Natural killer cell (primary cell): ENCODE data around the gene PRPF40A. TPM values are rescaled to one million over a fixed set of nuclear protein-coding genes. Genes with fewer than 3 reads are reported as not detected.
"Not testable (repeated sequence)": the region's sequence is repeated elsewhere in the genome, so short reads cannot be mapped to it uniquely, and the experiment has no call there.

ENCODE experiments used
- ATAC-seq, 3 donors: fragments of 150-1000 bp in 2 of 3; fragments of 200-7000 bp in 1 of 3; cut with Tn5 transposase; 1 replicate in 1 of 3; 2 replicates in 2 of 3; pipeline ENCODE4 v1.10.0; 2021; ENCODE audit warnings: mild to moderate bottlenecking in 2 of 3, moderate library complexity in 2 of 3
- DNase-seq, 2 donors: peaks; one replicate each; pipeline versions ENCODE4 v3.0.0 to v3.0.0-alpha.2; 2013 to 2021; ENCODE audit warnings: mixed read lengths in 1 of 2
- H3K27ac ChIP-seq: one replicate; pipeline ENCODE4 v1.5.1; 2013; ENCODE audit warnings: mild to moderate bottlenecking, low read length
- H3K27me3 ChIP-seq: one replicate; pipeline ENCODE4 v1.6.1; 2013; ENCODE audit warnings: low read length; ENCODE audit not compliant: control insufficient read depth, insufficient read depth
- H3K36me3 ChIP-seq: one replicate; pipeline ENCODE4 v1.6.1; 2013; ENCODE audit warnings: low read length; ENCODE audit not compliant: control insufficient read depth, insufficient read depth
- H3K4me1 ChIP-seq: one replicate; pipeline ENCODE4 v1.6.1; 2013; ENCODE audit warnings: low read length; ENCODE audit not compliant: control insufficient read depth, insufficient read depth
- H3K4me3 ChIP-seq: one replicate; pipeline ENCODE4 v1.5.1; 2013; ENCODE audit warnings: low read length
- H3K9me3 ChIP-seq: one replicate; pipeline ENCODE4 v1.6.1; 2013; ENCODE audit warnings: low read length; ENCODE audit not compliant: control insufficient read depth, insufficient read depth
- H3K27ac Mint-ChIP-seq, 2 donors: one replicate each; pipeline ENCODE4 v1.8.0; 2022; ENCODE audit warnings: mild to moderate bottlenecking in 2 of 2, mixed read lengths in 2 of 2, moderate library complexity in 1 of 2
- H3K27me3 Mint-ChIP-seq, 2 donors: one replicate each; pipeline ENCODE4 v1.8.0; 2022; ENCODE audit warnings: low read depth in 2 of 2, mixed read lengths in 2 of 2
- H3K36me3 Mint-ChIP-seq: one replicate; pipeline ENCODE4 v1.8.0; 2022; ENCODE audit warnings: mixed read lengths
- H3K4me1 Mint-ChIP-seq, 2 donors: one replicate each; pipeline ENCODE4 v1.8.0; 2022; ENCODE audit warnings: mixed read lengths in 2 of 2
- H3K4me3 Mint-ChIP-seq: one replicate; pipeline ENCODE4 v1.8.0; 2022; ENCODE audit warnings: mild to moderate bottlenecking, moderate library complexity, mixed read lengths
- H3K9me3 Mint-ChIP-seq, 2 donors: one replicate each; pipeline ENCODE4 v1.8.0; 2022; ENCODE audit warnings: mixed read lengths in 2 of 2
- WGBS: methylation state at CpG from one replicate; pipeline ENCODE4 v1.1.7; 2013; ENCODE audit warnings: missing lambda C conversion rate; ENCODE audit not compliant: insufficient coverage; 5-methylcytosine and 5-hydroxymethylcytosine counted together
- intact Hi-C: fragments of 100-400 bp; cut with micrococcal nuclease; formaldehyde crosslinking; loops from one replicate; pipeline ENCODE4 v1.14.2; 2022
- total RNA-seq, 4 donors: library from RNA; stranded (reverse); fragments of 120-200 nt in 1 of 4; gene quantifications; one replicate each; pipeline versions ENCODE4 v1.2.3 to v1.2.4, GENCODE V29; 2013 to 2022
- TF ChIP-seq, protein P1 (sequence below): fragments of 200-600 bp; IDR thresholded peaks from one replicate; pipeline ENCODE4 v1.8.0; 2022; ENCODE audit warnings: antibody characterized with exemption

PRPF40A gene
- total RNA-seq, 3 donors from 2014 or later (not counting 1 experiment from before 2014, with no cell fraction given), result 120 to 137 (median 130) TPM

DNA sequence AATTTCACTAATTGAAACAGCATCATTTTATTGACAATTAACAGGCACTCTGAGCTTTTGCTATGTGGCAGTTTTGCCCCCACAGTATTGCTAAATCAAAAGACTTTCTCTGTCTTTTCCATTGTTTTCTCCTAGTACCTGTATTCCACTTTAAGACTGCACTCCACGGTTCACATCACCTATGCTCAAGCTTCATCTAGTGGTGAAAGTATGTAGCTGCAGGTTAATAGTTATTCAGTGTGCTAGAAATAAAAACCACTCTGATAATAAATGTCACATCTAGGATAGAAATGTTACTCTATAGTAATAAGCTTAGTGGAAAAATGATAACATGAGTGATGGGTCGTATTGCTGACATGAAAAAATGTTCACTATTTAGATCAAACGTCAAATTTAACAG is 25.7 kb upstream of the PRPF40A start:
- Mint-ChIP-seq H3K4me3 (no peak overlapping the region), H3K9me3 (no peaks in the 10 kb centered on the region), H3K36me3 (no peaks in the 10 kb centered on the region), H3K27me3 (no peaks in the 10 kb centered on the region), H3K4me1 (peaks cover 0 to 6% of the 10 kb centered on the region in 2 donors), H3K27ac (no peak overlapping the region)
- TF ChIP-seq, protein P1, sequence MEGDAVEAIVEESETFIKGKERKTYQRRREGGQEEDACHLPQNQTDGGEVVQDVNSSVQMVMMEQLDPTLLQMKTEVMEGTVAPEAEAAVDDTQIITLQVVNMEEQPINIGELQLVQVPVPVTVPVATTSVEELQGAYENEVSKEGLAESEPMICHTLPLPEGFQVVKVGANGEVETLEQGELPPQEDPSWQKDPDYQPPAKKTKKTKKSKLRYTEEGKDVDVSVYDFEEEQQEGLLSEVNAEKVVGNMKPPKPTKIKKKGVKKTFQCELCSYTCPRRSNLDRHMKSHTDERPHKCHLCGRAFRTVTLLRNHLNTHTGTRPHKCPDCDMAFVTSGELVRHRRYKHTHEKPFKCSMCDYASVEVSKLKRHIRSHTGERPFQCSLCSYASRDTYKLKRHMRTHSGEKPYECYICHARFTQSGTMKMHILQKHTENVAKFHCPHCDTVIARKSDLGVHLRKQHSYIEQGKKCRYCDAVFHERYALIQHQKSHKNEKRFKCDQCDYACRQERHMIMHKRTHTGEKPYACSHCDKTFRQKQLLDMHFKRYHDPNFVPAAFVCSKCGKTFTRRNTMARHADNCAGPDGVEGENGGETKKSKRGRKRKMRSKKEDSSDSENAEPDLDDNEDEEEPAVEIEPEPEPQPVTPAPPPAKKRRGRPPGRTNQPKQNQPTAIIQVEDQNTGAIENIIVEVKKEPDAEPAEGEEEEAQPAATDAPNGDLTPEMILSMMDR, result no peak
- Histone ChIP-seq H3K27ac (no peak overlapping the region), H3K9me3 (no peaks in the 10 kb centered on the region), H3K4me3 (no peak overlapping the region), H3K36me3 (peaks cover 9% of the 10 kb centered on the region), H3K27me3 (no peaks in the 10 kb centered on the region), H3K4me1 (no peaks in the 10 kb centered on the region)
- DNase-seq (peak in 1 of 2 donors; percentile 18), ATAC-seq (peak in 2 of 3 donors; percentile 29 to 42)
- intact Hi-C loops, result no loop called here
- no CpG with 5 or more reads among the region's 3 CpGs for WGBS

DNA sequence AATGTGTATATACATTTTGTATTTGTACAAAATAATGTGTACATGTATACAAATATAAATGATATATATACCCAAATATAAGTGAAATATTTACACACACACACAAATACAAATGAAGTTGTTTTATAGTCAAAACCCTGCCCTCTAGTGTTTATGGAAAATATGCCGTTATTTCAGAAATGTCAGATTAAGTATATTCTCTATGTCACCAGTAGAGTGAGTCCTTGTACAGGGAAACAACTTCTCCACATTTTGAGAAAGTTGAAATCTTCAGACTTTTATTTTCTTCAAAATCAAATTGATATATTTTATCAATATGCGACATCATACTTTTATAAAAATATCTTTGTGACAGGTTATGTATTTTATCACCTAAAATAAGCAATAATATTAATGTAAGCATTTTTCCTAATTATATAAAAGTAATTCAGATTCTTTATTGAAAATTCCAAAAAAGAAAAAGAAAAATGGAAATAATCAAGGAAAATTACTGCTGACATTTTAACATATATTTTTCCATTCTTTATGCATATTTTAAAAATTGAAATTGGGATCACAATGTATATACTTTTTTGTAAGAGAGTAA is 23.6 kb upstream of the PRPF40A start:
- Mint-ChIP-seq H3K36me3 (no peaks in the 10 kb centered on the region), H3K27ac (no peak overlapping the region), H3K4me3 (no peak overlapping the region), H3K27me3 (no peaks in the 10 kb centered on the region), H3K9me3 (no peaks in the 10 kb centered on the region), H3K4me1 (peaks cover 0 to 6% of the 10 kb centered on the region in 2 donors)
- no peaks in the 10 kb centered on the region for H3K27me3 ChIP-seq
- ATAC-seq (peak; percentile 84 to 96 (median 95)), DNase-seq (peak in 1 of 2 donors; percentile 68)
- TF ChIP-seq, protein P1, result peak; percentile 98
- no peak overlapping the region for H3K27ac ChIP-seq
- no peaks in the 10 kb centered on the region for H3K4me1 ChIP-seq
- H3K9me3 ChIP-seq, result no peaks in the 10 kb centered on the region
- no CpG with 5 or more reads among the region's 2 CpGs for WGBS
- H3K4me3 ChIP-seq, result no peak overlapping the region
- H3K36me3 ChIP-seq, result peaks cover 13% of the 10 kb centered on the region
- intact Hi-C loops, result no loop called here

DNA sequence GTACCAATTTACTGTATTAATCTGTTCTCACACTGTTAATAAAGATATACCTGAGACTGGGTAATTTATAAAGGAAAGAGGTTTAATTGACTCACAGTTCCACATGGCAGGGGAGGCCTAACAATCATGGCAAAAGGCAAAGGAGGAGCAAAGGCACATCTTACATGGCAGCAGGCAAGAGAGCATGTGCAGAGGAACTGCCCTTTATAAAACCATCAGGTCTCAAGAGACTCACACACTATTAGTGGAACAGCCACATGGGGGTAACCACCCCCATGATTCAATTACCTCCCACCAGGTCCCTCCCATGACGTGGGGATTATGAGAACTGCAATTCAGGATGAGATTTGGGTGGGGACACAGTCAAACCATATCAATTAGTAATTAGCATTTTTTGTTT is 22.4 kb upstream of the PRPF40A start:
- H3K27ac ChIP-seq, ATAC-seq, H3K4me1 ChIP-seq, H3K4me3 ChIP-seq, intact Hi-C loops, H3K36me3 Mint-ChIP-seq, H3K9me3 ChIP-seq, H3K27me3 Mint-ChIP-seq, DNase-seq, H3K27ac Mint-ChIP-seq, H3K9me3 Mint-ChIP-seq, H3K4me1 Mint-ChIP-seq, H3K27me3 ChIP-seq, H3K4me3 Mint-ChIP-seq: not testable (repeated sequence)
- peaks cover 20% of the 10 kb centered on the region for H3K36me3 ChIP-seq
- WGBS, result no CpG with 5 or more reads among the region's 1 CpG

DNA sequence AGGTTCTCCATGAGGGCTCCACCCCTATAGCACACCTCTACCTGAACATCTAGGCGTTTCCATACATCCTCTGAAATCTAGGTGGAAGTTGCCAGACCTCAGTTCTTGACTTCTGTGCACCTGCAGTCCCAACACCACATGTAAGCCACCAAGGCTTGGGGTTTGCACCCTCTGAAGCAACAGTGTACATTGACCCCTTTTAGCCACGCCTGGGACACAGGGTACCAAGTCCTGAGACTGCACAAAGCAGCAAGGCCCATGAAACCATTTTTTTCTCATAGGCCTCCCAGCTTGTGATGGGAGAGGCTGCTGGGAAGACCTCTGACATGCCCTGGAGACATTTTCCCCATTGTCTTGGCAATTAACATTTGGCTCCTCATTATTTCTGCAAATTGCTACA is 21.2 kb upstream of the PRPF40A start:
- H3K4me3 Mint-ChIP-seq, result no peak overlapping the region
- TF ChIP-seq, protein P1, result no peak
- H3K9me3 Mint-ChIP-seq, result no peaks in the 10 kb centered on the region
- Histone ChIP-seq H3K27ac (no peak overlapping the region), H3K27me3 (no peaks in the 10 kb centered on the region), H3K4me1 (no peaks in the 10 kb centered on the region), H3K36me3 (peaks cover 20% of the 10 kb centered on the region), H3K9me3 (no peaks in the 10 kb centered on the region), H3K4me3 (no peak overlapping the region)
- no peak for DNase-seq
- H3K36me3 Mint-ChIP-seq, result no peaks in the 10 kb centered on the region
- H3K4me1 Mint-ChIP-seq, result peaks cover 0 to 6% of the 10 kb centered on the region in 2 donors
- ATAC-seq, result no peak
- intact Hi-C loops, result no loop called here
- 93% methylated on average over 2 of the region's 2 CpGs for WGBS
- H3K27me3 Mint-ChIP-seq, result no peaks in the 10 kb centered on the region
- no peak overlapping the region for H3K27ac Mint-ChIP-seq

DNA sequence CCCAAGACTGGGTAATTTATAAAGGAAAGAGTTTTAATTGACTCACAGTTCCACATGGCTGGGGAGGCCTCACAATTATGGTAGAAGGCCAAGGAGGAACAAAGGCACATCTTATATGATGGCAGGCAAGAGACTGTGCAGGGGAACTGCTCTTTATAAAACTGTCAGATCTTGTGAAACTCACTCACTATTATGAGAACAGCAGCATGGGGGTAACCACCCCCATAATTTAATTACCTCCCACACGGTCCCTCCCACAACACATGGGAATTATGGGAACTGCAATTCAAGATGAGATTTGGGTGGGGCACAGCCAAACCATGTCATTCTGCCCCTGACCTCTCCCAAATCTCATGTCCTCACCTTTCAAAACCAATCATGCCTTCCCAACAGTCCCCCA is 20.2 kb upstream of the PRPF40A start:
- H3K27ac ChIP-seq, H3K4me1 Mint-ChIP-seq, H3K27me3 ChIP-seq, ATAC-seq, H3K36me3 Mint-ChIP-seq, H3K9me3 Mint-ChIP-seq, H3K9me3 ChIP-seq, H3K4me3 ChIP-seq, H3K4me3 Mint-ChIP-seq, H3K27ac Mint-ChIP-seq, intact Hi-C loops, H3K4me1 ChIP-seq, DNase-seq, H3K27me3 Mint-ChIP-seq: not testable (repeated sequence)
- peaks cover 20% of the 10 kb centered on the region for H3K36me3 ChIP-seq
- WGBS, result 90% methylated on average over 1 of the region's 1 CpG
